H9 (cell line): ENCODE results near the gene PRCC. TPM values are rescaled to one million over a fixed set of nuclear protein-coding genes. Genes with fewer than 3 reads are reported as not detected.

Source experiments
- DNase-seq: peaks from one replicate; pipeline ENCODE4 v3.0.0-alpha.2; 2017
- H2AFZ ChIP-seq: one replicate; pipeline ENCODE4 v1.6.1; 2013; ENCODE audit warnings: mild to moderate bottlenecking, low read length, control low read depth, moderate library complexity
- H2AK5ac ChIP-seq: 2 replicates; pipeline ENCODE4 v1.6.1; 2013; ENCODE audit warnings: low read length, control low read depth, mixed read lengths; ENCODE audit not compliant: insufficient read length
- H2BK120ac ChIP-seq: one replicate; pipeline ENCODE4 v1.6.1; 2013; ENCODE audit warnings: low read depth, mild to moderate bottlenecking, low read length, control low read depth, inconsistent platforms; ENCODE audit not compliant: poor library complexity, severe bottlenecking
- H2BK12ac ChIP-seq: 2 replicates; pipeline ENCODE4 v1.6.1; 2013; ENCODE audit warnings: low read length, control low read depth, mixed read lengths, low read depth; ENCODE audit not compliant: insufficient read length
- H2BK15ac ChIP-seq: 2 replicates; pipeline ENCODE4 v1.6.1; 2013; ENCODE audit warnings: low read depth, low read length, control low read depth
- H2BK20ac ChIP-seq: one replicate; pipeline ENCODE4 v1.6.1; 2013; ENCODE audit warnings: low read depth, mild to moderate bottlenecking, low read length, control low read depth, inconsistent platforms; ENCODE audit not compliant: poor library complexity, severe bottlenecking
- H2BK5ac ChIP-seq: 2 replicates; pipeline ENCODE4 v1.6.1; 2013; ENCODE audit warnings: low read length, control low read depth, mixed read lengths; ENCODE audit not compliant: insufficient read length
- H3K14ac ChIP-seq: 2 replicates; pipeline ENCODE4 v1.6.1; 2013; ENCODE audit warnings: low read length, control low read depth; ENCODE audit not compliant: insufficient read depth
- H3K18ac ChIP-seq: 2 replicates; pipeline ENCODE4 v1.6.1; 2013; ENCODE audit warnings: low read depth, mild to moderate bottlenecking, mixed read lengths, low read length, control low read depth; ENCODE audit not compliant: insufficient read length
- H3K23ac ChIP-seq: 2 replicates; pipeline ENCODE4 v1.6.1; 2013; ENCODE audit warnings: low read length, control low read depth, mixed read lengths, low read depth; ENCODE audit not compliant: insufficient read length
- H3K23me2 ChIP-seq: 2 replicates; pipeline ENCODE4 v1.6.1; 2013; ENCODE audit warnings: low read depth, mild to moderate bottlenecking, mixed read lengths, low read length, control low read depth; ENCODE audit not compliant: insufficient read length, poor library complexity, severe bottlenecking
- H3K27ac ChIP-seq: 2 replicates; pipeline ENCODE4 v1.5.1; 2013; ENCODE audit warnings: low read length, control low read depth, mixed read lengths, low read depth; ENCODE audit not compliant: insufficient read length
- H3K27me3 ChIP-seq: 2 replicates; pipeline ENCODE4 v1.6.1; 2013; ENCODE audit warnings: low read length, control low read depth, inconsistent platforms; ENCODE audit not compliant: insufficient read depth
- H3K4ac ChIP-seq: 2 replicates; pipeline ENCODE4 v1.6.1; 2013; ENCODE audit warnings: low read depth, mild to moderate bottlenecking, control low read depth, inconsistent platforms, low read length, moderate library complexity
- H3K4me1 ChIP-seq: 2 replicates; pipeline ENCODE4 v1.6.1; 2013; ENCODE audit warnings: low read length, control low read depth, inconsistent platforms; ENCODE audit not compliant: insufficient read depth
- H3K4me2 ChIP-seq: 2 replicates; pipeline ENCODE4 v1.6.1; 2013; ENCODE audit warnings: low read length, control low read depth, mixed read lengths; ENCODE audit not compliant: insufficient read length, insufficient read depth
- H3K56ac ChIP-seq: 2 replicates; pipeline ENCODE4 v1.6.1; 2013; ENCODE audit warnings: low read depth, mild to moderate bottlenecking, mixed read lengths, low read length, control low read depth; ENCODE audit not compliant: insufficient read length
- H3K79me1 ChIP-seq: 2 replicates; pipeline ENCODE4 v1.6.1; 2013; ENCODE audit warnings: low read depth, mild to moderate bottlenecking, moderate library complexity, low read length, control low read depth, inconsistent platforms; ENCODE audit not compliant: insufficient read depth, poor library complexity, severe bottlenecking
- H3K79me2 ChIP-seq: 2 replicates; pipeline ENCODE4 v1.6.1; 2013; ENCODE audit warnings: low read length, control low read depth, inconsistent platforms; ENCODE audit not compliant: insufficient read depth
- H3K9ac ChIP-seq: 2 replicates; pipeline ENCODE4 v1.6.1; 2013; ENCODE audit warnings: low read length, control low read depth, mixed read lengths; ENCODE audit not compliant: insufficient read length; ENCODE audit errors: extremely low read depth
- H3K9me3 ChIP-seq: one replicate; pipeline ENCODE4 v1.6.1; 2013; ENCODE audit warnings: low read depth, low read length, inconsistent platforms; ENCODE audit not compliant: control insufficient read depth
- H3T11ph ChIP-seq: one replicate; pipeline ENCODE4 v1.6.1; 2013; ENCODE audit warnings: mild to moderate bottlenecking, low read length, control low read depth, inconsistent platforms
- H4K20me1 ChIP-seq: one replicate; pipeline ENCODE4 v1.6.1; 2013; ENCODE audit not compliant: control insufficient read depth, insufficient read length, insufficient read depth
- H4K5ac ChIP-seq: 2 replicates; pipeline ENCODE4 v1.6.1; 2013; ENCODE audit warnings: low read depth, mild to moderate bottlenecking, mixed read lengths, low read length, control low read depth; ENCODE audit not compliant: insufficient read length
- H4K8ac ChIP-seq: replicated peaks from 2 replicates; pipeline ENCODE4 v1.6.1; 2013; ENCODE audit warnings: low read length, control low read depth, mixed read lengths, low read depth; ENCODE audit not compliant: insufficient read length
- H4K91ac ChIP-seq: 2 replicates; pipeline ENCODE4 v1.6.1; 2013; ENCODE audit warnings: low read depth, mild to moderate bottlenecking, moderate library complexity, mixed read lengths, low read length, control low read depth; ENCODE audit not compliant: insufficient read length
- H3K27ac Mint-ChIP-seq, 3 experiments: 2 replicates in 2 of 3; 3 replicates in 1 of 3; pipeline ENCODE4 v1.8.0; 2020 to 2021; ENCODE audit warnings: mixed read lengths in 3 of 3, mild to moderate bottlenecking in 1 of 3, moderate library complexity in 1 of 3
- H3K27me3 Mint-ChIP-seq: 2 replicates; pipeline ENCODE4 v1.8.0; 2021; ENCODE audit warnings: low read depth, mild to moderate bottlenecking, moderate library complexity, mixed read lengths
- H3K36me3 Mint-ChIP-seq, 3 experiments: 2 replicates in 2 of 3; 3 replicates in 1 of 3; pipeline ENCODE4 v1.8.0; 2020 to 2021; ENCODE audit warnings: low read depth in 3 of 3, mixed read lengths in 3 of 3; ENCODE audit not compliant: insufficient read depth in 1 of 3
- H3K4me1 Mint-ChIP-seq, 2 experiments: 2 replicates each; pipeline ENCODE4 v1.8.0; 2020; ENCODE audit warnings: mixed read lengths in 2 of 2
- H3K4me3 Mint-ChIP-seq, 2 experiments: 2 replicates in 1 of 2; 3 replicates in 1 of 2; pipeline ENCODE4 v1.8.0; 2020 to 2021; ENCODE audit warnings: mild to moderate bottlenecking in 2 of 2, mixed read lengths in 2 of 2, moderate library complexity in 1 of 2
- H3K9me3 Mint-ChIP-seq, 2 experiments: 2 replicates in 1 of 2; 3 replicates in 1 of 2; pipeline ENCODE4 v1.8.0; 2020; ENCODE audit warnings: mild to moderate bottlenecking in 2 of 2, mixed read lengths in 2 of 2, moderate library complexity in 1 of 2
- CTCF ChIP-seq: fragments of 200-600 bp; sonication (generic); conservative IDR thresholded peaks from 3 replicates; pipeline ENCODE4 v1.8.0; 2021; ENCODE audit warnings: antibody characterized with exemption, mild to moderate bottlenecking
- WGBS: extraction: QIAGEN DNeasy Blood & Tissue Kit; methylation state at CpG from one replicate; pipeline ENCODE4 v1.1.7; 2013; ENCODE audit warnings: missing lambda C conversion rate, low lambda C conversion rate, mixed read lengths; ENCODE audit not compliant: insufficient read length; ENCODE audit errors: extremely low coverage; 5-methylcytosine and 5-hydroxymethylcytosine counted together
- total RNA-seq: library from RNA; stranded (reverse); gene quantifications from 2 replicates; pipeline ENCODE4 v1.2.1, GENCODE V29; 2021

PRCC gene
- total RNA-seq, 1 experiment from 2014 or later = 129 TPM

- no peak overlapping the region for H4K5ac ChIP-seq
- Mint-ChIP-seq H3K9me3 (no peaks in the 10 kb centered on the region; a peak in 1 of 5 replicates), H3K36me3 (peaks cover 0 to 12% (median 4%) of the 10 kb centered on the region in 3 experiments; a peak in 3 of 7 replicates), H3K27ac (peak overlapping the region in 1 of 3 experiments; percentile 54; a peak in 1 of 7 replicates), H3K27me3 (peaks cover 29% of the 10 kb centered on the region), H3K4me3 (no peak overlapping the region), H3K4me1 (peaks cover 11 to 36% of the 10 kb centered on the region in 2 experiments)
- DNase-seq = no peak
- H3K56ac ChIP-seq = no peak overlapping the region
- no peaks in the 10 kb centered on the region for H4K20me1 ChIP-seq
- no peak overlapping the region for H2BK5ac ChIP-seq
- H3K23me2 ChIP-seq = peaks cover under 1% of the 10 kb centered on the region
- H3K4me1 ChIP-seq = no peaks in the 10 kb centered on the region; the same call in 1 of the 2 replicates
- no peaks in the 10 kb centered on the region for H3K79me2 ChIP-seq
- no peak overlapping the region for H3K23ac ChIP-seq
- WGBS = no CpG with 5 or more reads among the region's 16 CpGs
- no peak overlapping the region for H4K91ac ChIP-seq
- no peak overlapping the region; the same call in 1 of the 2 replicates for H3K14ac ChIP-seq
- H2BK12ac ChIP-seq = no peak overlapping the region
- TF ChIP-seq CTCF = no peak
- no peak overlapping the region for H3K18ac ChIP-seq
- H3K79me1 ChIP-seq = no peaks in the 10 kb centered on the region
- H3K9me3 ChIP-seq = no peaks in the 10 kb centered on the region
- H2BK120ac ChIP-seq = no peak overlapping the region
- H3K4ac ChIP-seq = no peak overlapping the region; the same call in 1 of the 2 replicates
- H2BK20ac ChIP-seq = no peak overlapping the region
- H3K4me2 ChIP-seq = no peak overlapping the region
- H4K8ac ChIP-seq = no peak overlapping the region
- H3T11ph ChIP-seq = no peak overlapping the region
- peaks cover 4% of the 10 kb centered on the region for H3K27me3 ChIP-seq
- no peak overlapping the region for H2BK15ac ChIP-seq
- no peak overlapping the region for H3K9ac ChIP-seq
- H2AFZ ChIP-seq = no peak overlapping the region
- H2AK5ac ChIP-seq = no peak overlapping the region
- H3K27ac ChIP-seq = no peak overlapping the region
Observed at GRCh38 chr1:156808186-156809030, 41.1 kb downstream of the PRCC start.
